ENCODE data around the gene FNDC10.

FNDC10 gene

DNA sequence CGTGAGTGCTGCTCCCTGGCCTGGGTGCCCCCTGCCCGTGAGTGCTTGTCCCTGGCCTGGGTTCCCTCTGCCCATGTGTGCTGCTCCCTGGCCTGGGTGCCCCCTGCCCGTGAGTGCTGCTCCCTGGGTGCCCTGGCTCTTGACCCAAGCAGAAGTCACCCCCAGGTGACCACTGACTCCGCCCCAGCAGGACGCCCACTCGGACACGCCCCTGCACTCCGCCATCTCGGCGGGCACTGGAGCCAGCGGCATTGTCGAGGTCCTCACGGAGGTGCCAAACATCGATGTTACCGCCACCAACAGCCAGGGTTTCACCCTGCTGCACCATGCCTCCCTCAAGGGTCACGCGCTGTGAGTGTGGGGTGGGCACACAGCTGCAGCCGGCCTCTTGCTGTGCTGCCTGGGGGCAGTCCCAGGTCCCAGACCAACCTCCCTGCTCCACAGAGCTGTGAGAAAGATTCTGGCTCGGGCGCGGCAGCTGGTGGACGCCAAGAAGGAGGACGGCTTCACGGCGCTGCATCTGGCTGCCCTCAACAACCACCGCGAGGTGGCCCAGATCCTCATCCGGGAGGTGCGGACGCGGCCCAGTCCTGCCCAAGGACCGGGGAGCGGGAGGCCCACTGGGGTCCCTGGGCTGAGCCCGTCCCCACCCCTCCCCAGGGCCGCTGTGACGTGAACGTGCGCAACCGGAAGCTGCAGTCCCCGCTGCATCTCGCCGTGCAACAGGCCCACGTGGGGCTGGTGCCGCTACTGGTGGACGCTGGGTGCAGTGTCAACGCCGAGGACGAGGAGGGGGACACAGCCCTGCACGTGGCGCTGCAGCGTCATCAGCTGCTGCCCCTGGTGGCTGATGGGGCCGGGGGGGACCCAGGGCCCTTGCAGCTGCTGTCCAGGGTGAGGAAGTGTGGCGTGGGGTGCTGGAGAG, 28.2 kb upstream of the FNDC10 start:
- no peak for DNase-seq (ENCODE audit: low spot score)

DNA sequence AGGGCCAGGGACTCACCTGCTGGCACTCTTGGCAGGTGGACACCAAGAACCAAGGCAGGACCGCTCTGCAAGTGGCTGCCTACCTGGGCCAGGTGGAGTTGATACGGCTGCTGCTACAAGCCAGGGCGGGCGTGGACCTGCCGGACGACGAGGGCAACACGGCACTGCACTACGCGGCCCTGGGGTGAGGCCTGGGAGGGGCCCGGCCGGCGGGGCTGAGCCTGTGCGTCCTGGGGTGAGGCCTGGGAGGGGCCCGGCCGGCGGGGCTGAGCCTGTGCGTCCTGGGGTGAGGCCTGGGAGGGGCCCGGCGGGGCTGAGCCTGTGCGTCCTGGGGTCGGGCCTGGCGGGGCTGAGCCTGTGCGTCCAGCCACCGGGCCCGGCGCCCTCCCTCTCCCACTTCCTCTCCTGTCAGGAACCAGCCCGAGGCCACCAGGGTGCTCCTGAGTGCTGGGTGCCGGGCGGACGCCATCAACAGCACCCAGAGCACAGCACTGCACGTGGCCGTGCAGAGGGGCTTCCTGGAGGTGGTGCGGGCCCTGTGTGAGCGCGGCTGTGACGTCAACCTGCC, 27.4 kb upstream of the FNDC10 start:
- DNase-seq (ENCODE audit: low spot score): no peak

DNA sequence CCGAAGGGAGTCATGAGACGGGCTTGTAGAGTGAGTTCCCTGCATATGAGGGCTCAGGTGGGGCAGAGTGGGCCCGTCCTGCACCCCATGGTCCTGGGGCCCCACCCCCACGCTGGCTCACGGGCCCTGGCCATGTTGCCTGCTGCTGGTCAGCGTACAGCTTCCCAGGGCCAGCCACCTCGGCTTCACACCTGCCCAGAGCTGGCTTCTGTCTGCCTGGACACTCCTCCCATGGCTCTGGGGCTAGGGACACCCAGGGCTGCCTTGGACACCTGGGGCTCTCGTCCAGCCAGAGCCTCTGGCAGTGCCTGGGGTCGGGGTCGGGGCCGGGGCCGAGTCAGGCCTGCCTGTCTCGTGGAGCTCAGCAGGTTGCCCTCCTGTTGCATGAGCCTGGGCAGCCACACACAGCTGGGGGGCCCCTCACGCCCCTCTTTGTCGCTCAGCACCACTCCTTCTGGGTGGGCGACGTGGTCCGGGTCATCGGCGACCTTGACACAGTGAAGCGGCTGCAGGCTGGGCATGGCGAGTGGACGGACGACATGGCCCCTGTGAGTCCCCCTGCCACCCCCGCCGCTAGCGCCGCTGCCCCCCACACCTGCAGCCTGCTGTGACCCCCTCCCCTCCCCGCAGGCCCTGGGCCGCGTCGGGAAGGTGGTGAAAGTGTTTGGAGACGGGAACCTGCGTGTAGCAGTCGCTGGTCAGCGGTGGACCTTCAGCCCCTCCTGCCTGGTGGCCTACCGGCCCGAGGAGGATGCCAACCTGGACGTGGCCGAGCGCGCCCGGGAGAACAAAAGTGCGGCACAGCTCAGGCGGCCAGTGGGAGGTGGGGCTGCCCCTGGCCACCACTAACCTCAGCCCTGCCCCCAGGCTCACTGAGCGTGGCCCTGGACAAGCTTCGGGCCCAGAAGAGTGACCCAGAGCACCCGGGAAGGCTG, 26.5 kb upstream of the FNDC10 start:
- DNase-seq (ENCODE audit: low spot score): no peak

DNA sequence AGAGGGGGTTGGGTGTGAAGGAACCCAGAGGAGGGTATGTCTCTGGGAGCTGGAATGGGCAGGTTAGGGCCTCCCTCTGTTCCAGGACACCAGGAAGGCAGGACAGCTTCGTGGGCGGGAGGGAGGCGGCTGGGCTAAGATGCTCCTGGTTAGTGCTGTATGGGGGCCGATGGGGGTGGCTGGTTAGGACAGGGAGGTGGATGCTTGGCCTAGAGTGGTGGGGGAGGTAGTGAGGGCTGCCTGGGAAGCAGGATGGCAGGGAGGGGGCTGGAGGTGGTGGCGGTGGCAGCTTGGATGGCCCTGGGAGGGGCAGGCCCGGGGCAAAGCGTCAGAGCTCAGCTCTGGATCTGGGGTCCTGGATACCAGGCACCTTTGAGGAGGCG, 25.9 kb upstream of the FNDC10 start:
- DNase-seq (ENCODE audit: low spot score): no peak

DNA sequence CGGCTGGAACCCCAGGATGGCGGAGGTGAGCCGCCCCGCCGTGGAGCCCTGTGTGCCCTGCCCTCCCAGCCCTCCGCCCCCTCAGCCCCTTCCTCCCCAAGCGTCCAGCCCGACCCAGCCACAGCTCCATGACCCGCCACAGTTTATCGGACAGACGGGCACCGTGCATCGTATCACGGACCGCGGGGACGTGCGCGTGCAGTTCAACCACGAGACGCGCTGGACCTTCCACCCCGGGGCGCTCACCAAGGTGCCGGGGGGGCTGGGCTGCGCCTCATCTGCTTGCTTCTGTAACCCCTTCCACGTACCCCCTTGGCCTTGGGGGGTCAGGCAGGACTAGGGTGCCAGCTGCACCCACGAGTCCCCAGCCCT, 25.5 kb upstream of the FNDC10 start:
- DNase-seq (ENCODE audit: low spot score): no peak

DNA sequence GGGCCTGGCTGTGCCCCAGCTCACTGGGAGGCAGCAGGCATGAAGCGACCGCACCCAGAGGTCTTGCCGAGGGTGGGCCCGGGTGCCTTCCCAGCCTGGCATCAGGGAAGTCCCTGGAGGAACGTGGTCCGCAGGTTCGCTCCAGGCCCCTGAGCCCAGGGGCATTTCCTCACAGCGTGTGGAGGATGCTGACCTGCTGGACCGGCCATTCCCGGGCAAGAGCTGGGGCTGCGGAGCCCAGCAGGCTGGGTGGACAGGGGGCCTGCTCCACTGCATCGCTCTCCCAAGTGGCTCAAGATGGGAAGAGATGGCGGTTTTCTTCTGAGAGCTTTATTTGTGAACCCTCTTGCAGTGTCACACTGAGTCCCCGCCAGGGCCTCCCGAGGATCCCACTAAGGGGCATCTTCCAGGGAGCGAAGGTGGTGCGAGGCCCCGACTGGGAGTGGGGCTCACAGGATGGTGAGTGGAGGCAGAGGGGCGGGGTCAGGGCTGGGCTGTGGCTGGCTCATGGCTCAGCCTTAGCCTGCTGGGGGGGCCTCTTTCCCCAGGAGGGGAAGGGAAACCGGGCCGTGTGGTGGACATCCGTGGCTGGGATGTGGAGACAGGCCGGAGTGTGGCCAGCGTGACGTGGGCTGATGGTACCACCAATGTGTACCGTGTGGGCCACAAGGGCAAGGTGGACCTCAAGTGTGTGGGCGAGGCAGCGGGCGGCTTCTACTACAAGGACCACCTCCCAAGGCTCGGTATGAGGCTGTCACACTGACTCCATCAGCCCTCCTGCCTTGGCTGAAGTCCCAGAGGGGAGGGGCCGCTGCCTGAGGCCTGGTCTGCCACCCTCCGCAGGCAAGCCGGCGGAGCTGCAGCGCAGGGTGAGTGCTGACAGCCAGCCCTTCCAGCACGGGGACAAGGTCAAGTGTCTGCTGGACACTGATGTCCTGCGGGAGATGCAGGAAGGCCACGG, 24.8 kb upstream of the FNDC10 start:
- no peak for DNase-seq (ENCODE audit: low spot score)

DNA sequence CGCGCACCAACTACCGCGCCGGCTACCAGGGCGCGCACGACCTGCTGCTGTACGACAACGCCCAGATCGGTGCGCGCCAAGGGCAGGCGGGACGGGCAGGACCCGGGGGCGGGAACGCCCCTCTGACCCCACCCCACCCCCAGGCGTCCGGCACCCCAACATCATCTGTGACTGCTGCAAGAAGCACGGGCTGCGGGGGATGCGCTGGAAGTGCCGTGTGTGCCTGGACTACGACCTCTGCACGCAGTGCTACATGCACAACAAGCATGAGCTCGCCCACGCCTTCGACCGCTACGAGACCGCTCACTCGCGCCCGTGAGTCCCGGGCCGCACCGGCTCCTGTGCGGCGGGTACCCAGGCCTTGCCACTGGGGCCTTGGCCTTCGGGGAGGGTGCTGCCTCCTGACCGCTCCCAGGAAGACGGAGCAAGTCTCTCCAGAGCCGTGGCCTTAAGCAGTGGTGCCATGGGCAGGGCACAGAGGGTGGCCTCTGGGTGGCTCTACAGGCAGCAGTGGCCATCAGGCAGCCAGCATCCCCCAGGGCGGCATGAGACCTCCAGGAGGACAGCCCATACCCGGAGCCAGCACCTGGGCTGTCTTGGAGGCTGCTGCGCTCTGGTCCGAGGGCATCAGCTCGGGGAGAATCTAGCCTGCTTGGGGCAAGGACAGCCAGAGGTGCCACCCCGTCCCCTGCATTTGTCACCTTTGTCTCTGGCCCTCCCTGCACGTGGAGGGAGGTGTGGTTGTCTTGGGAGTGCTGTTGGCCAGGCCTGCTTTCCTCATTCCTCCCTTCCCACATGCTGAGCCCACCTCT, 23.9 kb upstream of the FNDC10 start:
- DNase-seq (ENCODE audit: low spot score): no peak

DNA sequence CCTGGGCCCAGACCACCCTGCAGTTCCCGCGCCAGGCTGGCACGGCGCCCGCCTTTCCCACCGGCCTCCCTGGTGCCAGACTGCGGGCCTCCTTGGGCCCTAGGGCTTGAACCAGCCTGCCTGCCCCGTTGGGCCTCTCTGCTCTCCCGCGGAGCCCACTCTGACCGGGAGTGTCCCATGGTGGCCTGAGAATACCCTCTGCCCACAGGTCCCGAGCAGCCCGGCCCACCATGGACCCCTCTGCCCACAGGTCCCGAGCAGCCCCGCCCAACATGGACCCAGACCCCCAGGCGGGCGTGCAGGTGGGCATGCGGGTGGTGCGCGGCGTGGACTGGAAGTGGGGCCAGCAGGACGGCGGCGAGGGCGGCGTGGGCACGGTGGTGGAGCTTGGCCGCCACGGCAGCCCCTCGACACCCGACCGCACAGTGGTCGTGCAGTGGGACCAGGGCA, 23.3 kb upstream of the FNDC10 start:
- no peak for DNase-seq (ENCODE audit: low spot score)

DNA sequence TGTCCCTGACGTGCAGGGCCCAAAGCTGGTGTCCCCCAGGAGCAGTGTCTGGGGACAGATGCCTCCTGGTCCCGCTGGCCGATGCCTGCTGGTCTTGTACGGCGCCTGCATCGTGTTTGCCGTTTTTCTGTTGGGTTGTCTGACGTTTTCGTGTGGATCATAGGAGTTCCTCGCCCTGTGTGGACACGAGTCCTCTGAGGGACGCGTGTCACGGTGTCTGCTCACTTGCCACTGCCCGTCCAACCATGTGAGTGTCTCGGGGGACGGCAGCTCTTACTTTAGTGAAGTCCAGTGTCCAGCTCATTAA, 22.8 kb upstream of the FNDC10 start:
- DNase-seq (ENCODE audit: low spot score): no peak

DNA sequence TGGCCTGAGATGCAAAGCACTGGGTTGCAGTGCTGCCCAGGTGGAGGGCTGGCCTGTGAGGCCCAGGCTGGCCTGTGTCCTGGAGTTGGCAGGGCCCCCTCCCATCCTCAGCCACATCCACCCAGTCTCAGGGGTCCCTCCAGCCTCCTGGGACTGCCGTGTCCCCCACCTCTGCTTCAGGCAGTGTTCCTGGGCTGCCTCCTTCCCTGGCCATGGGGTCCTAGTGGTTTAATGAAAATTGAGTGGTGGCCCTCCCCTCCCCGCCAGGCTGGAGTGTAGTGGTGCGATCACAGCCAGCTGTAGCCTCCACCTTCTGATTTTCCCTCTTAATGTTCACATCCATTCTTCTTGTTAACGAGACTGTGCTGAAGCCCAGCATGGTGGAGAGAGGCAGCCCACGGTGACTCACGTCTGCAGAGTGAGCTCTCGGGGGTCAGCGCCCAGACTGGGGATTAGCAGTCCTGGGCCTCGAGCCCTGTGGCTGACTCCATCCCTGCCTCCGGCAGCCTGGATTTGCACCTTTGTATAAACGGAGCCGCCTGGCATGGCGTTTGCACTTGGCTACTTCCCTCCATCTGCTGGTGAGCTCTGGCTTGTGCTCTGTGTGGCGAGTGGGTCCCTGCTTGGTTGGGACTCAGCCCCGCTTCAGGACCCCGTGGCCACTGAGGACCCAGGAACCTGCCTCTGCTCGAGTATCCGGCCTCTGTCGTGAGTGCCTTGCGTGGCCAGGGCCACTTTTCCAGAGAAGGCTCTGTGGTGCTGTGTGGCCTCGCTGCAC, 22.3 kb upstream of the FNDC10 start:
- DNase-seq (ENCODE audit: low spot score): no peak

DNA sequence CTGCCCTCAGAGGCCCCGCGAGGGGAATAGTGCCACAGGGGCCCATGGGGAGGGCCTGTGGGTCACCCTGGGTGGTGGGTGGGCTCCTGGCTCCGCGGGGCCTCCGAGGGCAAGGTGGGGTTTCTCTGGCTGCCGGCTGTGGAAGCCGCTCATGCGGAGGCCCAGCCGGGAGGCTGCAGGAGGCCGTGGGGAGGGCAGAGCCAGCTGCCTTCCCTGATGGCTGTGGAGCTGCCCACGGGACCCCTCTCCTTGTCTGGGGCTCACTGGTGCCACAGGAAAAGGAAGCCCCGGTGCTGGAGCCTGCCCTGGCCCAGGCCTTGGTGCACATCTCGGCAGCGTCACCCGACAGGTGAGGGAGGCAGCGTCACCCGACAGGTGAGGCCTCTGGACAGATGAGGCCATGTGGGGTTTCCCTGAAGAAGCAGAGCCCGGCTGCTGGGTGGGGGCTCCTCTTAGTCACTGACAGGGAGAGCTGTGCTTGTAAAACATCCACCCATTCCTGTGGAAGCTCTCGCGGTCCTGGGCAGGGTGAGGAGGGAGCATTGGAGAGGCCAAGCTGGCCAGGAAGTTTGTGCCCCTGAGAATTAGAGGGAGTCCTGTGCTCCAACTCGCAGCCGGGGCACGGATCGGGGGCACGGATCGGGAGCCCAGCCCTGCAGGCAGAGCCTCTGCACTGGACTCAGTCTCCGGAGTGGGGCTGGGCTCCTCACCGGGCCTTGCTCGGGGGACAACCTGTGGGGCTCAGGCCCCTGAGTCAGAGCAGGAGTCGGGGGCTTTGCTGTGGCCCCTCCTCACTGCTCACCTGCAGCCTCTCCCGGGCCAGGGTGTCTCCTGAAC, 21.5 kb upstream of the FNDC10 start:
- DNase-seq (ENCODE audit: low spot score): no peak

DNA sequence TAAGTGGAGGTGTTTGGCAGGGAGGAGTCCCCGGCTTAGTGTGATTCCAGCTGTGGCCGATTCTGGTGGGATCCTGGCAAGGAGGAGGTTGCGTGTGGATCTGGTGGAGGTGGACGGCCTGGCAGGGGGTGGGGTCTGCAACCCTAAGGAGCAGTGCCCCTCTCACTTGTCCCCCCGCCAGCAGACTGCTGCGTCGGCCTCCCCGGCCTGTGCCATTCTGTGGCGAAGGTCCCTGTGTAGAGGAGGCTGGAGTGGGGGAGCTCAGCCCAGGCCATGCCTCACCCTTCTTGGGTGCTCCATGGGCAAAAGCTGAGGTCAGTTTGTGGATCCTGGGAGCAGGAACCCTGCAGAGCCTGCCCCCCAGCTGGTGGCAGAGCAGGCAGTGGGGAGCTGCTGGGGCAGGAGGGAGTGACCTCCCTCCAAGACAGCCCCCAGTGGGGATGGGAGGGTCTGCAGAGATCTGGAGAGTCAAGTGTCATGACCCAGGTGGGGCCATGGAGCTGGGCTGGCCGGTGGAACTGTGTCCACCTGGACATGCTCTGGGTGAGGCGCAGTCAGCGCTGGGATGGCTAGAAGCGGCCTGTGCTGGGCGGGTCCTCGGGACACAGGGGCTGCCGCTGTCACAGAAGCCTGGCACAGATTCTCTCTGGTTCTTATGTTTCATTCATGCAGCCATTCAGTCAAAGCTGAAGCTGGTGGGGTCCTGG, 20.7 kb upstream of the FNDC10 start:
- DNase-seq (ENCODE audit: low spot score): no peak

DNA sequence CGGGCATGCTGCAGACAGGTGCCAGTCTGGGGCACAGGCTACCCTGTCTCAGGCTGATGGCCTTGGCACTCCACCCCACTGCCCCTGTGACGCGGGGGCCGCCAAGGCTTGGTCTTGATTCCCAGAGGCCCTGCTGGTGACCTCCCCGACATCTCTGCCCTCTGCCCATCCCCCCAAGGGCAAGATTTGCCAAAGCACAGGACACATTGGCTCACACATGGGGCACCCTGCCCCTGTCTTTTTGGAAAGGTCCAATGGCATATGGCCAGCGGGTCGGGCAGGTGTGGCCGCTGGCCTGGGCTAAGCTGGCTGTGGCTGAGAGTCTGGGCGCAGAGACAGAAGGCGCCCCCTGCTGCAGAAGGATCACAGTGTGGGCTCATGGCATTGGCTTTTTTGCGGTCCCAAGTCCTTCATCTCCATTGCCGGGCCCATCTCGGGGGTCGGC, 20.0 kb upstream of the FNDC10 start:
- no peak for DNase-seq (ENCODE audit: low spot score)

DNA sequence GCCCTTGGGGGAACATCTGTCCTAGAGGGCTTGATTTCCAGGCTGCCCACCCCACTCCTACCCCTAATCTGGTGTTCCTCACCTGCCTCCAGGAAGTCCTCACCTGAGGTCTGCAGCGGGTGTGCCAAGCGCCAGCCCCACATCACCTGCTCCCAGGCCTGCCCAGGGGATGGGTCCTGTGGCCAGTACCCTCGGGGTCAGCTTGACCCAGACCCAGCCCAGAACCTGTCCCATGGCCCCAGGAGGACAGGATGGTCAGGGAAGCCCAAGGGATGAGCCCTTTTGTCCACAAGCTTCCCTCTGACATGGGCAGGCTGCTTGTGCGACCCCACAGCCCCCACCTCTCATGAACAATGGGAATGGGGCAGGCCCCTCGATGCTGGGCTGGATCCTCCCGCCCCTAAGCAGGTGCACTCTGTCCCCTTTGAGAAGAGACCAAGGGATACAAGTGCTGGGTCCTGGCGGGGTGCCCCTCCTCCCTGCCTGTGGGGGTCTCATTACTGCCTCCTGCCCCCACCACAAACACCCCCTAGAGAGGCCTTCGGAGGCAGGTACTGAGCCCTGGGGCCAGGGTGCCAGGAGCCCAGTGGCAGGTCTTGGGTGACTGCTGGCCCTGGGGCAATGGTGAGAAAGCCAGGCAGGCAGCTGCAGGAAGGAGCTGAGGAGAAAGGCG, 18.6 kb upstream of the FNDC10 start:
- DNase-seq (ENCODE audit: low spot score): no peak

DNA sequence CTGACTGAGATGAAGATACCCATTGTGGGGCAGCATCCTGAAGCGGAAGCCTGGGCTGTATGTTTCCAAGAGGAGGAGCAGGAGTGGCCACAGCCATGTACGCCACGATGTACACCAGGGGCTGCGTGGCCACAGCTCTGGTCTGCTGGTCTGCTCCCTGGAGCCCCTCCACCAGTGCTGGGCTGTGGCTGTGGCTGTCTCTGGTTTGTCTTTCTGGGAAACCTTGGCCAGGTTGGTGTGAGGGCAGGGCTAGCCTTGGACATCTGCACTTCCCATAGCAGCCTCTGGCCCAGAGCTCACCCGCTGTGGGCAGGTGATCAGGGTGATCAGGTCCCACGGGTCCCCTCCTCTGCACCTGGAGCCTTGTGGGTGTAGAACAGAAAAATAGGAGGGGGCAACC, 18.0 kb upstream of the FNDC10 start:
- no peak for DNase-seq (ENCODE audit: low spot score)

DNA sequence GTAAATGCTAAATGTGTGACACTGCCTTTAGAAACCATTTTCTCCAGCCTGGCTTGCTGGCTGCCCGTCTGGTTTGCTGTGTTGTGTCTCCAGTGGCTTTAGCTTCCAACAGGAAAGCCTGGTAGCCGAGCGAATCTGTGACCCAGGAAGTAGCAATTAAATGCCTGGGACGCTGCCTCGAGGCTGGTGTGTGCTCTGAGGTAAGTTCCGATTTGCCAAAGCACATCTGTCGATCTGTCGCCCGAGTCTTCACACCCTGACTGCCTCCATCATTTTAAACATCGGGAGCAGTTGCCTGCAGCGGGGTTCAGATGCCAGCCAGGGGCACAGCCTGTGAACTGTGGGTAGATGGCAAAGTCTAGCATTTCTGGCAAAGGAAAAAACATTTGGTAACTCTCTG, 17.6 kb upstream of the FNDC10 start:
- DNase-seq (ENCODE audit: low spot score): no peak

DNA sequence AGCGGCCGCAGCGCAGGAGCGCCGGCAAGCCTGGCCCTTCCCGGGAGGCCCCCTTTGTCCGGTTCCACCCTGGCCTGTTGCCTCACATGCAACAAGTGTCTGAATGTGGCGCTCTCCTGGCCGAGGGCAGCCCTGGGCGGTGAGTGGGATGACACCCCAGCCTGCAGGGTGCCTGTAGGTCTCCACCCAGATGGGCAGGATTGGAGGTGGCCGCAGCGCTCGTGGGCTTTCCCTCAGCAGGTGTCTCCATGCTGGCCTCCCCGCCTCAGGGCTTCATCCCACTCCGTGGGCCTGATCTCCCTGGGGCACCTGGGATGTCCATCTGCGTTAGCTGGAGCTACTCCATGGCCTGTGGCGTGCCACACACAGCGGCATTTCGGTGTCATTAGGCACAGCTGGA, 16.9 kb upstream of the FNDC10 start:
- DNase-seq (ENCODE audit: low spot score): no peak

Measured in SK-N-DZ (cell line).